ENCODE measurements around the gene TPRG1L.

Gene TPRG1L

GRCh38 chr1:3668585-3669300 is 43.9 kb downstream of the TPRG1L start:
- FAIRE-seq, result no peak

- no peak for FAIRE-seq
Measured at GRCh38 chr1:3669421-3669821, 44.6 kb downstream of the TPRG1L start.

- FAIRE-seq, result no peak
Measured at GRCh38 chr1:3669971-3670431, 45.2 kb downstream of the TPRG1L start.

- FAIRE-seq, result no peak
Measured at GRCh38 chr1:3670823-3671265, 46.0 kb downstream of the TPRG1L start.

GRCh38 chr1:3671371-3672180 is 46.8 kb downstream of the TPRG1L start:
- FAIRE-seq, result no peak

GRCh38 chr1:3672231-3672970 is 47.6 kb downstream of the TPRG1L start:
- FAIRE-seq, result no peak

- FAIRE-seq, result no peak
Measured at GRCh38 chr1:3672971-3673361, 48.2 kb downstream of the TPRG1L start.

- FAIRE-seq, result no peak
Measured at GRCh38 chr1:3673381-3674099, 48.7 kb downstream of the TPRG1L start.

GRCh38 chr1:3674100-3675094 is 49.6 kb downstream of the TPRG1L start:
- FAIRE-seq, result no peak

GRCh38 chr1:3675436-3675835 is 50.6 kb downstream of the TPRG1L start:
- FAIRE-seq, result no peak

- FAIRE-seq, result no peak
Measured at GRCh38 chr1:3676581-3677470, 52.0 kb downstream of the TPRG1L start.

GRCh38 chr1:3677484-3677883 is 52.7 kb downstream of the TPRG1L start:
- FAIRE-seq, result no peak

- no peak for FAIRE-seq
Measured at GRCh38 chr1:3678361-3679097, 53.7 kb downstream of the TPRG1L start.

- FAIRE-seq, result no peak
Measured at GRCh38 chr1:3679098-3679555, 54.3 kb downstream of the TPRG1L start.

All from islet of Langerhans (tissue), 1 donor.